GM20000 (cell line): ENCODE results near the gene PCLO.

ENCODE experiments used
- DNase-seq: peaks from one replicate; pipeline ENCODE4 v3.0.0; 2012; ENCODE audit warnings: low spot score
- CTCF ChIP-seq: IDR thresholded peaks from 2 replicates; pipeline ENCODE4 v1.5.1; 2012; ENCODE audit warnings: mild to moderate bottlenecking, control low read depth; ENCODE audit errors: extremely low read depth, missing control alignments

PCLO gene

GRCh38 chr7:82808633-82809032 is 354.1 kb downstream of the PCLO start:
- TF ChIP-seq CTCF = no peak
- no peak for DNase-seq

GRCh38 chr7:82805527-82805960 is 357.1 kb downstream of the PCLO start:
- TF ChIP-seq CTCF = no peak
- DNase-seq = no peak

GRCh38 chr7:82803411-82803810 is 359.3 kb downstream of the PCLO start:
- no peak for TF ChIP-seq CTCF
- no peak for DNase-seq

- TF ChIP-seq CTCF = no peak
- DNase-seq = no peak
These were observed 372.6 kb downstream of the PCLO start for GRCh38 chr7:82789883-82790609.

GRCh38 chr7:82778021-82778420 is 384.7 kb downstream of the PCLO start:
- no peak for TF ChIP-seq CTCF
- no peak for DNase-seq

- TF ChIP-seq CTCF = no peak
- DNase-seq = no peak
These were observed 399.8 kb downstream of the PCLO start for GRCh38 chr7:82762880-82763279.

GRCh38 chr7:82760831-82761230 is 401.9 kb downstream of the PCLO start:
- DNase-seq = no peak
- TF ChIP-seq CTCF = no peak
